HG03565 (cell line): ENCODE data around the gene RASGRP4.
"Not testable (repeated sequence)": the region's sequence is repeated elsewhere in the genome, so short reads cannot be mapped to it uniquely, and the experiment has no call there.

Experiments used
- ATAC-seq: cut with Tn5 transposase; IDR thresholded peaks from one replicate; pipeline ENCODE4 v1.9.1; 2021; ENCODE audit warnings: mild to moderate bottlenecking, moderate library complexity; ENCODE audit not compliant: unreplicated experiment

RASGRP4 gene

DNA sequence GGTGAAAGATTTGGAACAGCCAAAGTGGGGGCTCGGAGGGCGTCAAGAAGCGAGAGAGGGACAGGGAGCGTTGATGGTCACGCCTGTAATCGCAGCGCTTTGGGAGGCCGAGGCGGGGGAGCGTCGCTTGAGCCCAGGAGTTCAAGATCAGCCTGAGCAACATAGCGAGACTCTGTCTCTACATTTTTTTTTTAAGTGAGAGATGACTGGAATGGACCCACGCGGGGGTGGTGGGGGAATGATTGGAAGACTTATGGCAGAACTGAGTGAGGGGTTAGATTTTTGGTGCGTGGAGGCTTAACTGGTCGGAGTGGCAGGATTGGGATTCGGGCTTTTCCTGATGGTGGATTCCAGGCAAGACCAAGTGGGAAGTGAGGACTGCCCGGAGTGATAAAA, 50.9 kb downstream of the RASGRP4 start:
- ATAC-seq: no peak

DNA sequence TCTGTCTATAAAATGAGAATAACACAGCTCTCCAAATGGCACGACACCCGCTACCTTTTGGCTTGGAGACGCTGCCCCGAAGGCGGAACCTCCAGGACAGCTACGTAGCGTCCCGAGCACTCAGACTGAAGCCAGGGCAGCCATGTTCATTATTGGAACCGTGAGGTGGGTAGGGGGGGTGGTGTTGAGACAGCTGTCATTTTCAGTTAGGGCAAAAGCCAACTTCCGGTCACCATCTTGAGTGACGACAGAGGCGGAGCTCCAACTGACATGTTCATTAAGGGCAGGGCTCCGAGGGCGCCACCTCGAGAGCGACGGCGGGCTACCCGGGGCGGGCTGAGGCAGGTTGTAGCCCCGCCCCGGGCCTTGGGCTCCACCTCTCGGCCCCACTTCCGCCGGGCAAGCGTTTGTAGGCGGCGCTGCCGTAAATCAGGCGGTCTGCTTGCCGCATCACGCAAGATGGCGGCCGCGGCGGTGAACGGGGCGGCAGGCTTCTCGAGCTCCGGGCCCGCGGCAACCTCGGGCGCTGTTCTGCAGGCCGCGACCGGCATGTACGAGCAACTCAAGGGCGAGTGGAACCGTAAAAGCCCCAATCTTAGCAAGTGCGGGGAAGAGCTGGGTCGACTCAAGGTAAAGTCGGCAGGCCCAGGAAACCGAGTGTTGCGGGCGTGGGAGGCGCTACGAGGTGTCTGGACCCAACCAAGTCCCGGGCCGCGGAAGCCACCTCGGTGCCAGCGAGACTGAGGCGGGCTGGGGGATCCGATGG, 51.5 kb downstream of the RASGRP4 start, which contains the start of gene PSMD8:
Gene PSMD8 (plus strand): TSS at position 240 of the 766 bp plus-strand sequence. CDS start 31 bp downstream, at position 271.
- peak; percentile 88 for ATAC-seq

DNA sequence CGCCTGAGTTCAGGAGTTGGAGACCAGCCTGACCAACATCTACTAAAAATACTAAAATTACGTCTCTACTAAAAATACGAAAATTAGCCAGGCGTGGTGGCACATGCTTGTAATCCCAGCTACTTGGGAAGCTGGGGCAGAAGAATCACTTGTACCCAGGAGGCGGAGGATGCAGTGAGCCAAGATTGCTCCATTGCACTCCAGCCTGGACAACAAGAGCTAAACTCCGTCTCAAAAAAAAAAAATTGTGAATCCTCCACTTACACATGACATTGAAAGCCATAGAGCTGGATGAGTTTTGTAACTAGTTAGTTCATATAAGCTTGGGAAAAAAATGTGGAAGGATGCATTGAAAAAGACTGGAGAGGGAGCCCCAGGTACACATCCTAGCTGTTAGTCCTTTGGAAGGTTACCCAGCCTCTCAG, 52.1 kb downstream of the RASGRP4 start:
- ATAC-seq: no peak

- no peak for ATAC-seq
These were observed 54.9 kb downstream of the RASGRP4 start for GRCh38 chr19:38371081-38371480.

- no peak for ATAC-seq
These were observed 55.7 kb downstream of the RASGRP4 start for GRCh38 chr19:38370299-38370698.

DNA sequence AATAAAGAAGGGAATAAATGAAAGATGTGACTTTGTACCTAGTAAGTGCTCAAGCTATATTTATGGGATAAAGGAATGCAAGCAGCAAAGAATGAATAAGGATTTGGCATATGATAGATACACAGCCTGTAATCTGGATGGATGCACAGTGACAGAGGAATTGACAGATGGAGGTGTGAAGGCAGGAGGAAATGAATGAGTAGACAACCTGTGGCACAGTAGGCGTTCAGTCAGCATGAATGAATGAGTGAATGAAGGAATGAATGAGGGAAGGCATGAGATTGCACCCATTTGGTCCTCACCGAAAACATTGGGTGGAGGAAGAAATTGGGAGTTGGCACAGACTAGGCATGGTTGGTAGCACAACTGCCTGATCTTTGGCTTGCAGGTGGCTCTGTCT, 56.4 kb downstream of the RASGRP4 start:
- no peak for ATAC-seq

GRCh38 chr19:38367041-38367440, 59.0 kb downstream of the RASGRP4 start:
- ATAC-seq: no peak

- not testable (repeated sequence) for ATAC-seq
These were observed 62.9 kb downstream of the RASGRP4 start for GRCh38 chr19:38362946-38363688.

DNA sequence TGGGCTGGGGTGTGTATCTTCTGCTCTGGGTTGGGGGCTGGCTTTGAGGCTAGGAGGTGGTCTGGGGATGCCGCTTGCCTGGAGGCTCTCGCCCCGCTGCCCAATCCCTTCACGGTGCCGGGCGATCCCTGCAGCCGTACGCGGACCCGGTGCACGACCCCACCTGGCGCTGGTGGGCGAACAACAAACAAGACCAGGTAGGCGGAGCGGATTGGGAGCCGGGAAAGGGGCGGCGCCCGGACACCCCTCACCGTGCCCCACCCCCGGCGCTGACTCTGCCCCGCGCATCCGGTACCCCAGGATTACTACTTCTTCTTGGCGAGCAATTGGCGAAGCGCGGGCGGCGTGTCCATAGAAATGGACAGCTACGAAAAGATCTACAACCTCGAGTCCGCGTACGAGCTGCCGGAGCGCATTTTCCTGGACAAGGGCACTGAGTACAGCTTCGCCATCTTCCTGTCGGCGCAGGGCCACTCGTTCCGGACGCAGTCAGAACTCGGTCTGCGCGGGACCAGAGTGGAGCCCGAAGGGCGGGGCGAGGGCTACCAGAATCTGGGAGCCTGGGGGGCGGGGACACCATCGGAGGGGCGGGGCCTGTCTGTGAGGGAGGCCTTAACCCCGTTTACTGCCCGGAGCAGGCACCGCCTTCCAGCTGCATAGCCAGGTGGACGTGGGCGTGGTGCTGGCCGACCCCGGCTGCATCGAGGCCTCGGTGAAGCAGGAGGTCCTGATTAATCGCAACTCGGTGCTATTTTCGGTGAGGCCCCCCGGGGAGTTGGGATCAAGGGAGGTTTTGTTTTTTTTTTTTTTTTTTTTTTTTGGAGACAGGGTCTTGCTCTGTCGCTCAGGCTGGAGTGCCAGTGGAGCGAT, 63.7 kb downstream of the RASGRP4 start:
- ATAC-seq: no peak

DNA sequence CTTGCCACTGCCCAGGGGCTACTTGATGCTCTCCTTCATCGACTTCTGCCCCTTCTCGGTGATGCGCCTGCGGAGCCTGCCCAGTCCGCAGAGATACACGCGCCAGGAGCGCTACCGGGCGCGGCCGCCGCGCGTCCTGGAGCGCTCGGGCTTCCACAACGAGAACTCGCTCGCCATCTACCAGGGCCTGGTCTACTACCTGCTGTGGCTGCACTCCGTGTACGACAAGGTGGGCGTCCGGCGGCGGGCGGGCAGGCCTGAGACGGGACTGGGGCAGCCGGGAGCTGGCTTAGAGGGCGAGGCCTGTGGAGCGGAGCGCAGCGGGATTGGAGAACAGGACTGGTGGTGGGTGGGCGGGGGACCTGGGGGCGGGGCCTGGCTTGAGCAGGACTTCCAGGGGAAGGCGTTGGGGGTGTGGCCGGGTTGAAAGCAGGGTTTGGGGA, 64.4 kb downstream of the RASGRP4 start:
- no peak for ATAC-seq

DNA sequence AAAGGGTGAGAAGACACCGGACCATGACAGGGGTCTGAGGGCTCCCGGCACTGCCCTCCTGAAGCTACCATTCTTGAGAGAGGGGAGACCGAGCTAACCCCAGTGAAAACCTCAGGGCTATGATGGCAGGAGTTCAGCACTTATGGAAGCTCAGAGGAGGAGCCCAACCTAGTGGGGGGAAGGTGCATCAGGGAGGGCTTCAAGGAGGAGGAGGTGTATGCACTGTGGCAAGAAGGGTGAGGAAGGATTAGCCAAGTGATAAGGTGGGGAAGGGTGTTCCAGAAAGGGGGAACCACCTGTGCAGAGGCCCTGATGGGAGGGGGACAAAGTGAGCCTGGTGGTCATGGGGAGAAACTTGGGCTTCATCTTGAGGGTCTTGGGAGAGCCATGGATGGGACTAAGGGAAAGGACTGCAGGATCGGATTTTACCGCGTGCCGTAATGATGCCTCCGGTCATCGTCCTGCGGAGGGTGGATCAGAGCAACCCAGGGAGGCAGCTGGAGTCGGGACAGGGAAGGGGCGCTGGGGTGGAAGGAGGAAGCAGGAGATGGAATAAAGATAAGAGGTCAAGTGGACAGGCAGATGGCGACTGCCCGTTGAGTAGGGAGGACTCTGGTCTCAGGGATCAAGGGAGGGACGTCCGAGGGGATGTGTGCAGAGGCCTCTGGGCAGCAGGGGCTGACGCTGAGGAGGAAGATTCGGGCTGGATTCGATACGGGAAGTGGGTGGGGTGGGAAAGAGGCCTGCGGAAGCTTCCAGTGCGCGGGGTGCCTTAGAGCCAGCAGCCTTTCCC, 65.0 kb downstream of the RASGRP4 start:
- ATAC-seq: no peak

GRCh38 chr19:38360351-38360750, 65.7 kb downstream of the RASGRP4 start:
- ATAC-seq: no peak

DNA sequence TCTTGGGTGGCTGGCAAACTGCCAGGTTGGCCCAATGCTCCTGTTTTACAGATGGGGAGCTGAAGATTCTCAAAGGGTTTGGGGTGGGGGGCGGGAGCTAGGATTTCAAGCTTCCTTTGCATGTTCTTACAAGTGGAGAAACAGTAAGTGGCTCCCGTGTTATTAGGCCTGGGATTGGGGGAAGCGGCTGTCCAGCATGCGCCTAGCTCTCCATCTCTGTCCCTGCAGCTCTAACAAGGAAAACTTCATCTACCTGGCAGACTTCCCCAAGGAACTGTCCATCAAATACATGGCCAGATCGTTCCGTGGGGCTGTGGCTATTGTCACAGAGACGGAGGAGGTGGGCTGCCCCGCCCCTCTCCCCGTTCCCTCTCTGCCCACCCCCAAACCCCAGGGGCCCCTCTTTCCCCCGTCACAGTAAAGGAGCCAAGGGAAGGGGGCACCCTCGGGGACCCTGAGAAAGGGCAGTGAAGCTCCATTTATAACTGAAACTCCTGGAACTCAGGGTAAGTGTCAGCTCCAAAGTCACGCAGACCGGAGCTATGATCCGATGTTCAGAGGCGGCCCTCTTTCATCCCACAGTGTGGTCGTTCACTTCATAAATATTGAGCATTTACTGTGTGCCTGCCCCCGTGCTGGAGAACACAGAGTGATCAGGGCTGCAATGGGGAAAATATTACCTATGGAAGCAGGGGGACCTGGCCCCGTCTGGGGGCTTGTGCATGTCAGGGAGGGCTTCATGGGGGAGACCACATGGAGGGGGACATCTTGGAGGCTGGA, 66.6 kb downstream of the RASGRP4 start:
- ATAC-seq: no peak
